ENCODE measurements around the gene ATP13A4.

GRCh38 chr3:193552923-193553322 lies 1.8 kb downstream of the ATP13A4 start:
- TF ChIP-seq, protein P1, sequence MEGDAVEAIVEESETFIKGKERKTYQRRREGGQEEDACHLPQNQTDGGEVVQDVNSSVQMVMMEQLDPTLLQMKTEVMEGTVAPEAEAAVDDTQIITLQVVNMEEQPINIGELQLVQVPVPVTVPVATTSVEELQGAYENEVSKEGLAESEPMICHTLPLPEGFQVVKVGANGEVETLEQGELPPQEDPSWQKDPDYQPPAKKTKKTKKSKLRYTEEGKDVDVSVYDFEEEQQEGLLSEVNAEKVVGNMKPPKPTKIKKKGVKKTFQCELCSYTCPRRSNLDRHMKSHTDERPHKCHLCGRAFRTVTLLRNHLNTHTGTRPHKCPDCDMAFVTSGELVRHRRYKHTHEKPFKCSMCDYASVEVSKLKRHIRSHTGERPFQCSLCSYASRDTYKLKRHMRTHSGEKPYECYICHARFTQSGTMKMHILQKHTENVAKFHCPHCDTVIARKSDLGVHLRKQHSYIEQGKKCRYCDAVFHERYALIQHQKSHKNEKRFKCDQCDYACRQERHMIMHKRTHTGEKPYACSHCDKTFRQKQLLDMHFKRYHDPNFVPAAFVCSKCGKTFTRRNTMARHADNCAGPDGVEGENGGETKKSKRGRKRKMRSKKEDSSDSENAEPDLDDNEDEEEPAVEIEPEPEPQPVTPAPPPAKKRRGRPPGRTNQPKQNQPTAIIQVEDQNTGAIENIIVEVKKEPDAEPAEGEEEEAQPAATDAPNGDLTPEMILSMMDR (IDR thresholded peaks at IDR 0.05; ENCODE audit: low read depth, low read length), result no peak
- TF ChIP-seq EZH2phosphoT487 (IDR thresholded peaks at IDR 0.05; ENCODE audit: low read depth), result no peak

Measured in OCI-LY3 (cell line).